HG03342 (cell line): Measurements from ENCODE around the gene ARHGEF16.
A peak's percentile ranks its signal among the peaks of the same experiment; 100 is the strongest.

Experiments used
- ATAC-seq: cut with Tn5 transposase; IDR thresholded peaks from one replicate; pipeline ENCODE4 v1.9.1; 2021; ENCODE audit warnings: mild to moderate bottlenecking, moderate library complexity; ENCODE audit not compliant: unreplicated experiment

ARHGEF16 gene

GRCh38 chr1:3479511-3480368 lies 25.3 kb downstream of the ARHGEF16 start:
- no peak for ATAC-seq

DNA sequence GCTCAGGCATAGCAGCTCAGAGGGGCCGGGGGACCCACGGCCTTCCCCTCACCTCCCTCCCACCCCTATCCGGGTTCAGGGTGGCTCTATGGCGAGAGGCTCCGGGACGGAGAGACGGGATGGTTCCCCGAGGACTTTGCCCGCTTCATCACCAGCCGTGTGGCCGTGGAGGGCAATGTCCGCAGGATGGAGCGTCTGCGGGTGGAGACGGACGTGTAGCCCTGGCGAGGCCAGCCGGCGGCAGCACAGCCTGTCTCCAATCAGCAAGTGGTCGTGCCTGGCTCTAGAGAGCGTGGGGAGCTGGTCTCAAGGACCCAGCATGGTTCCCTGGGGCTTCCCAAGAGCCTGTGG lies 25.9 kb downstream of the ARHGEF16 start:
- no peak for ATAC-seq

- no peak for ATAC-seq
Measured at GRCh38 chr1:3481046-3481445, 26.6 kb downstream of the ARHGEF16 start.

DNA sequence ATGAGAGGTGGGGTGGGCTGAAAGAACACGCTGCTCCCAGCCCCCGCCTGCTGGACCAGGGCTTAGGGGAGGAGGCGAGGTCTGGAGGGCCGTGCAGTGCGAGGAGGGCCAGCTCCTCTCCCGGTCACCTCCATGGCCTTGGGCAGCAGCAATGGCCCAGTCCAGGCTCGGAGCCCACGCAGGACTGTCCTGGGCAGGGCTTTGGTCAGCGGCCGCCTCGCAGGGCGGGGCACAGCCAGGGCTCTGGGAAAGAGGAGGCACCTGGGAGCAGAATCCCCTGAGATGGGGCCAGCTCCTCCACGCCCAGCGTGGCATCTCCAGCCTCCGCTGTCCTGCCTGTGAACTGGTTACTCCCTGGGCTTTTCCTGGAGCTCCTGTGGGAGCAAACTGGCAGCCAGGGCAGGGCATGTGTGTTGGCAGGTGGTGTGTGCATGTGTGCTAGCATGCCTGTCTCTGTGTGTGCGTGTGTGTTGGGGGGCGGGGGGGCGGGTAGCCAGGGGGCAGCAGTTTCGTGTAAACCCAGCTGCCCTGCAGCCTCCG lies 27.4 kb downstream of the ARHGEF16 start:
- ATAC-seq, result no peak

DNA sequence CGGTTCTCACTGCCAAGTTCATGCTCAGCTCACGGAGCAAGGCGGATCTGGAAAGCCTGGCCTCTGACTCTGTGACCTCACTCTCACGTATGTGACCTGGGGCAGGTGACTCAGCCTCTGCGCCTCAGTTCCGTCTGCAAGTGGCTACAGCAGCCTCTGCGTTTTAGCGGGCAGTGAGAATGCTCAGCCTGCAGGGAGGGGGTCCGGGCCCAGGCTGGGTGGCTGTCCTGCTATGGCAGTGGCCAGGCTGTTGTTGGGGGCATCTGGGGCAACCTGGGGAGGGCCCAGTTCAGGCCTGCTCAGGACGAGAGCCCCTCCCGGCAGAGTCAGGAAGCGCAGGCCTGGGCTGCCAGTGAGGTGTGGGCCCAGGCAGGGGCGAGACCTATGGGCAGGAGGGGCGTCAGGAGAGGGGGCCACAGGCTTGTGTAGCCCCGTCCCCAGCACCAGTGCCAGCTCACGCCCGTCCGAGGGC lies 27.9 kb downstream of the ARHGEF16 start:
- ATAC-seq, result no peak

GRCh38 chr1:3483380-3483779 lies 28.9 kb downstream of the ARHGEF16 start:
- ATAC-seq, result no peak

DNA sequence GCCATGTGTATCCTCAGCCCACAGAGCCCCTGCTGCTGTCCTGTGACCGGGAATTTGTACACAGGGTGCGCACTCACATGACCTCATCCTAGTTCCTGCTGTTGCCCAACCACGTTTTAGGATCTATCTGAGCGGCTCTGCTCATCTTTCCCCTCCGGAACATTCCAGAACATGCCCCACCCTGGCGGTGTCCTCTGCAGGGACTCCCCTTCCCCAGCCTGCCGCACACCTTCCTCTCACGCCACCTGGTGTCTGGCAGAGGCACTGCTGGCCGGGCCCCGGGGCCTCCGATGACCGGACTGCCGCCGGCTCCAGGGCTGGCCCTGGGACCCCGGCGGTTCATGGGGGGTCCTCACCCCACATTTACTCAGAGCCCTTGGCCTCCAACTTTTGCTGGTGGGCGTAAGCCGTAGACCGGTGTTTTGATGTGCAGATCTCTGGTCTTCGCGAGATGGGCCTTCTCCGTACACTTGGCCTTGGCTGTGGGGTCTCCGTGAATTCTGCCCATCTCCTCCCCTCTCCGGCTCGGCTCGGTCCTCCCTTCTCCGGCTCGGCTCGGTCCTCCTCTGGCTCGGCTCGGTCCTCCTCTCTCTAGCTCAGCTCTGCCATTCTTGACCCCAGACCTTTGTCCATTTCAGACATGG lies 29.5 kb downstream of the ARHGEF16 start:
- no peak for ATAC-seq

GRCh38 chr1:3485016-3485415 lies 30.6 kb downstream of the ARHGEF16 start:
- no peak for ATAC-seq

GRCh38 chr1:3488432-3488831 lies 34.0 kb downstream of the ARHGEF16 start:
- ATAC-seq, result no peak

- no peak for ATAC-seq
Measured at GRCh38 chr1:3490046-3490745, 35.7 kb downstream of the ARHGEF16 start.

DNA sequence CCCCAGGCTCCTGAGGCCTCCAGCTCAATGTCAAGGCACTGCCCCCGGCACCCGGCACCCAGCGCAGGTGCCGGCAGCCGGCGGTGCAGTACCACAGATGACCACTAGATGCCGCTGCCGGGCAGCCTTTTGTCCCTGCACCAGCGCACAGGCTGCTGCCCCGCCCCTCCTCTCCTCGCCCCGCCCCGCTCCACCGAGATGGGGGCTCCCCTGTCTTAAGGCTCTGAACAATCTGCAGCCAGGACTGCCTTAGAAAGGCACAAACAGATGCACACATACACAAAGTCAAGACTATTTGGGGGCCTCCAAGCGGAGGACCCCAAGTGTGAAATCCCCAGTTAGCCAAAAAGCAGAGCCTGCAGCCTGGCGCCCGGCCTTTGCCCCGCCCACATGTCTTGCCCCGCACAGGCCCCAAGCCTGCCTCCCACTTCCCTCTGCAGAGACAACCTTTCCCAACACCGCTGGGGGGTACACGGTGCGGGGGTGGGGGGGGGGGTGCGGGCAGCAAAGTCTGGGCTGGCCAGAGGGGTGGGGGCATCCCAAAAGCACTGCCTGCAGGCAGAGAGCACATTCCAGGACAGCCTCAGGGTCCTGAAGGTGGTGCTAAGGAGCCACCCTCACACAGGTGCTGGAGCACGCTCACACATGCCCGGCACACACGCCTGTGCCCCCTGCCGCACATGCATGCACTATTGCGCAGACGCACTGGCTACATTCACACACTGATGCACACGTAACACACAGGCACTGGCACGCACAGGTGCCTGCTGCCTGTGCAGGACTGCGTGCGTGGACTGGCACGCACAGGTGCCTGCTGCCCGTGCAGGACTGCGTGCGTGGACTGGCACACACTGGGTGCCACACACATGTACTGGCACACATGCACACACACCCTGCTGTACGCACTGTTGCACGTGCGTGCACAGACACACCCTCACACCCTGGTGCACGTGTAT lies 37.1 kb downstream of the ARHGEF16 start:
- peak; percentile 81 for ATAC-seq

DNA sequence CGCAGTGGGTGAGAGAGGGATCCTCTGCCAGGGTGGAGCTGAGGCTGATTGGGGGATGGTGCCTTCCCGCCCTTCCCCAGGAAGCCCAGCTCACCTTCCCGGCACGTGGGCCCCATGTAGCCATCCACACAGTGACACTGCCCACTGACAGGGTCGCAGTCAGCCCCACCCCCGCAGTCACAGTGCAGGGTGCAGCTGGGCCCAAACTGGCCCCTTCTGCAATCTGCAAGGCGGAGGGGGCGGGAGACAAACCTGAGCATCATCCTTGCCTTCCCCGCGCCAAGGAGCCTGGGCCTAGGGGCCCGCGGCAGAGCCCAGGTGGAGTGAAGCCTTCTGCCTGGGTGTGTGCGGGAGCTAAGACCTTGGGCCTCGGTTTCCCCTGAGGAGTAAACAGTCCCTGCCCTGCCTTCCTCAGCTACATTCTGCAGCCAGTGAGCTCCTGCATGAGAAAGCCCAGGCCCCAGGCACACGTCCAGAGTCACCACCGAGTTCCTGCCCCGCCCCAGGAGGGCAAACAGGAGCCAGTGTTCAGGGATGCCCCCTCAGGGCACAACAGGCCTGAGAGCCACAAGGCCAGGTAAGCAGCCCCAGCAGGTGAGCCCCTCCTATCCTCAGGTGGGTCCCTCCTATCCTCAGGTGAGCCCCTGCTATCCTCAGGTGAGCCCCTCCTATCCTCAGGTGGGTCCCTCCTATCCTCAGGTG lies 38.2 kb downstream of the ARHGEF16 start:
- ATAC-seq, result no peak

DNA sequence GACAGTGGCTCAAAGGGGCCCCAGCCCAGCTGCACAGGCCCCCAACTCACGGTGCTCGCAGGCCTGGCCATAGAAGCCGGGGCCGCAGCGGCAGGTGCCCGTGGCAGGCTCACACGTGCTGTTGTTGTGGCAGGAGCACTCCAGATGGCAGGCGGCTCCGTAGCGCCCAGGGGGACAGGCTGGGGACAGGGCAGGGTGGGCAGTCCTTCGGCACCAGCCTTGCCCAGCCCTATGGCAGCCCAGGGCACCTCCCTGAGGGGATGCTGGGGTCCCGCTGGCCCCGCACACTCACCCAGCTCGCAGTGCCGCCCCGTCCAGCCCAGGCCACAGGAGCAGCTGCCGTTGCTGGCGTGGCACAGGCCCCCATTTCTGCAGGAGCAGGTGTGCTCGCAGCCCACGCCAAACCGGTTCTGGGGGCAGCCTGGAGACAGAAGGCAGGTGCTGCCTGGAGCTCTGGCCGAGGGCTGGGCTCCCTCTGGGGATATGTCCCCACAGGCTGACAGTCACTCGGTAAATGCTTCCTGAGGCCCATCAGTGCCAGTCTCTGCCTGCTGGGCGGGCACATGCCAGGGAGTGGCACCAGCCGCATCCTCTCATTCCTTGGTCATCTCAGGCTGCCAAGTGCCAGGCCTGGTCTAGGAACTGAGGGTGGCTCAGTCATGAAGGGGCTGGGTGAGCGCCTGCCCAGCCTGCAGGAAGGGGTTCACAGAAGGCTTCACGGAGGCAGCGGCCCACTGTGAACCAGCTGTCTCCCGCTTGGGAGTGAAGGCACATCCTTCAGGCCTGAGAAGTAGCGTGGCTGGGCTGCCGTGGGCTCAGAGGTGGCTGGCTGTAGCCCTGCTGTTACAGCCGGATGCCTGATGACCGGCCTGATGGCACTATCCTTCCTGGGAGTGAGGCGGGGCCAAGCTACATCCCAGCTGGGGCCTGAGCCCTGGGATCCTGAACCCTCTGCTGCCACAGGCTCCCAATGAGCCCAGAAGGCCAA lies 40.1 kb downstream of the ARHGEF16 start:
- no peak for ATAC-seq

DNA sequence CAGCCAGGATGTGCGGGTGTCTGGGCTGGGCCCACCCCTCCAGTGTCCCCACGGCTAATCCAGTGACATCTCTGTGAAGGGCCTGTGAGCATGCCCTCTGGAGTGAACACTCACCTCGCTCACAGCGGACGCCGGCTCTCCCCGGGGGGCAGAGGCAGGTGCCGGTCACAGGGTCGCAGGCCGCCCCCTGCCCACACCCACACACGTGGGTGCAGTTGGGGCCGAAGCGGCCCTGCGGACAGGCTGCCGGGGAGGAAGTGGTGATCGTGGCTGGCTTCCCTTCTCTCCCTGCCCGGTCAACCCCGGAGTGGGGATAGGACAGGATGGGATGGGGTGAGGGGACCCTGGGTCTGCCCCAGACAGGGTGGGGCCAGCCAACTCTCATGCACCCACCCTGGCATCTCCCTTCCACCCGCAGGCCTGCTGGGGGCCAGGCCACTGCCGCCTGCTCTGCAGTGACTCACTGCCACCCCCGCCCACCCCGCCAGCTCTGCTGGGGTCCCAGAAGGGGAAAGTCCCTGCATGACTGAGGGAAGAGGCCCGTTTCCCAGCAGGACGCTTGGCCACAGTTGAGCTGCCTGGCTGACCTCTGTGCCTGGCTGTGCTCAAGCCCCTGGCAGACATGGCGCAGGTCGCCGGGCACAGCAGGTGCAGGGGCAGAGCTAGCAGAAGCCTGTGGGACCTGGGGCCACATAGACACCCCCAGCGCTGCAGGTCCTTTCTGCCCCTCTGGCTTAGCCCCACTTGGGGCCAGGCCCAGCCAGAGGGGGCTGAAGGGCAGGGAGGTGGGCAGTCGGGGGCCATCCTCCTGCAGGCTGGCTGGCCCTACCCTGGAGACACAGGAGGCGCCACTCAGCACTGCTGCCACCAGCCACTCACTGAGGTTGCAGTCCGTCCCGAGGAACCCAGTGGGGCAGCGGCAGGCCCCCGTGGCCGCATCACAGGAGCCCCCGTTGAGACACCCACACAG lies 41.6 kb downstream of the ARHGEF16 start:
- ATAC-seq, result no peak

DNA sequence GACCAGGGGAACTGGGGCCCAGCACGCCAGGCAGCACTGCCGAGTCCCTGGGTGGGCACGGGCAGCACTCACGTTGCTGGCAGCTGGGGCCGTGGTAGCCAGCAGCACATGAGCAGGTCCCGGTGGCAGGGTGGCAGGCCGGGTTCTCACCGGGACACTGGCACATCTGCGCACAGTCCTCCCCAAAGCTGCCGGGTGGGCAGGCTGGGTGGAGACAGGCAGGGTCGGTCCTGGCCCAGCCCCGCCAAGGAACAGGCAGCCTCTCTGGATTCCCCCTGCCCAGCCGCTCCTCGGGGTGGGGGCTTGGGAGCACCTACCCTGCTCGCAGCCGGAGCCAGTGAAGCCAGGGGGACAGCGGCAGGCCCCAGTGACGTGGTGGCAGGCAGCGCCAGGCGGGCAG lies 42.5 kb downstream of the ARHGEF16 start:
- ATAC-seq, result no peak

GRCh38 chr1:3497521-3497920 lies 43.1 kb downstream of the ARHGEF16 start:
- no peak for ATAC-seq

- ATAC-seq, result no peak
Measured at GRCh38 chr1:3498246-3498930, 43.9 kb downstream of the ARHGEF16 start.
